EH (cell line): Measurements from ENCODE around the gene MEST.
"Not testable (repeated sequence)": the region's sequence is repeated elsewhere in the genome, so short reads cannot be mapped to it uniquely, and the experiment has no call there.

Source experiments
- DNase-seq: peaks from one replicate; pipeline ENCODE4 v3.0.0-alpha.2; 2015; ENCODE audit warnings: low read depth

Gene MEST

GRCh38 chr7:130485734-130486113, 6.2 kb upstream of the MEST start:
- no peak for DNase-seq

GRCh38 chr7:130486114-130486953, 5.6 kb upstream of the MEST start:
- DNase-seq: peak; percentile 5

- DNase-seq: no peak
Measured at GRCh38 chr7:130486954-130487436, 4.9 kb upstream of the MEST start.

GRCh38 chr7:130488392-130489139, 3.3 kb upstream of the MEST start:
- peak; percentile 33 for DNase-seq

- peak; percentile 91 for DNase-seq
Measured at GRCh38 chr7:130489140-130489983, 2.5 kb upstream of the MEST start.

GRCh38 chr7:130490311-130490791, 1.5 kb upstream of the MEST start:
- no peak for DNase-seq

GRCh38 chr7:130490888-130491804, 739 bp upstream of the MEST start:
- DNase-seq: peak; percentile 32

GRCh38 chr7:130492523-130493274, 814 bp downstream of the MEST start:
- DNase-seq: peak; percentile 6

GRCh38 chr7:130493275-130493873, 1.5 kb downstream of the MEST start:
- DNase-seq: peak; percentile 24

GRCh38 chr7:130494431-130494858, 2.6 kb downstream of the MEST start:
- DNase-seq: no peak

- DNase-seq: peak; percentile 3
Measured at GRCh38 chr7:130500463-130500862, 8.6 kb downstream of the MEST start.

- DNase-seq: no peak
Measured at GRCh38 chr7:130500910-130501309, 9.0 kb downstream of the MEST start.

- peak; percentile 45 for DNase-seq
Measured at GRCh38 chr7:130505753-130506152, 13.9 kb downstream of the MEST start.

- DNase-seq: no peak
Measured at GRCh38 chr7:130506358-130506757, 14.5 kb downstream of the MEST start.

- not testable (repeated sequence) for DNase-seq
Measured at GRCh38 chr7:130512038-130512437, 20.2 kb downstream of the MEST start.

- DNase-seq: no peak
Measured at GRCh38 chr7:130513447-130513846, 21.6 kb downstream of the MEST start.

GRCh38 chr7:130515315-130516040, 23.6 kb downstream of the MEST start:
- DNase-seq: no peak

GRCh38 chr7:130521258-130521951, 29.5 kb downstream of the MEST start:
- no peak for DNase-seq
